SK-N-MC (cell line): ENCODE data around the gene JADE3.

Experiments
- EZH2 ChIP-seq: fragments of 200-600 bp; sonication (generic); IDR thresholded peaks from one replicate; pipeline ENCODE4 v1.6.1; 2017; ENCODE audit warnings: antibody characterized with exemption
- POLR2AphosphoS5 ChIP-seq: IDR thresholded peaks from 2 replicates; pipeline ENCODE4 v1.6.1; 2012; ENCODE audit warnings: mild to moderate bottlenecking, low read depth, low read length, borderline replicate concordance

DNA sequence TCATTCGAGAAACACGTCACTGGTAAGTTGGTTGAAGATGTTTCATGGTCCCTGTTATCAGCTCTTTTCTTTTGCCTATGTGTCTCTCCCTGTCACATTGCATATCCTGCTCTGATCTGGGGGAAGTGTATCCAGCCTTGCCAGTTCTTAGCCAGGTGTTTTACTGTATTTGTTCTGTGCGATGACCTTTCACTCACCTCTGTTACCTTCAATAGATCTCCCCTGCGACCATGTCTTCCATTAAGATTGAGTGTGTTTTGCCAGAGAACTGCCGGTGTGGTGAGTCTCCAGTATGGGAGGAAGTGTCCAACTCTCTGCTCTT lies 168.7 kb downstream of the JADE3 start:
- TF ChIP-seq POLR2AphosphoS5 (no peak), EZH2 (no peak)
